Gastrocnemius medialis (tissue), 4 donors: ENCODE results near the gene PROS1.
"Not testable (repeated sequence)": the region's sequence is repeated elsewhere in the genome, so short reads cannot be mapped to it uniquely, and the experiment has no call there.

Source experiments
- POLR2A ChIP-seq, 2 donors: fragments of 450-650 bp; IDR thresholded peaks; one replicate each; pipeline ENCODE4 v1.6.1; 2017; ENCODE audit warnings: antibody characterized with exemption in 2 of 2, mild to moderate bottlenecking in 2 of 2, moderate library complexity in 2 of 2
- TF ChIP-seq, protein P1 (sequence below), 5 experiments: fragments of 450-650 bp in 3 of 5; fragments of 200-600 bp in 2 of 5; sonication (generic) in 2 of 5; IDR thresholded peaks in 4 of 5; conservative IDR thresholded peaks in 1 of 5; 1 replicate in 4 of 5; 2 replicates in 1 of 5; pipeline ENCODE4 v1.5.1; 2016 to 2019; ENCODE audit warnings: antibody characterized with exemption in 5 of 5, mild to moderate bottlenecking in 3 of 5, moderate library complexity in 3 of 5

DNA sequence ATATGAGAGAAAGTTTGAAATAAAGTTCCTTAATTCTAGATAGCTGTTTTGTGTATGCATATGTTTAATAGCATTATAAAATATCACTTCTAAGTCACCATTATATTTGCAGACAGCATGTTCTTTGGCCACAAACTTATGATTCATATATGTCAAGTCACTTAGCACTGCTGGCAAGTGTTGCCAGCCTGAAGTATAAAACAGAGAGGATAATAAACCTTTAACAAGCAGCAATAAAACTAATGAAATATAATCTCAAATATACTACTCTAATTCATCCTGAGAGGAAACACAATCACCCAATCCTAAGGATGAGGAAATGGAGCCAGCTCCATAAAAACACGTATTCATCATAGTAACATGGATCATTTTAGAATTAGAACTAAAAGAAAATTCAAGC lies 134.5 kb downstream of the PROS1 start:
- TF ChIP-seq POLR2A (IDR thresholded peaks at IDR 0.05) = not testable (repeated sequence)
- TF ChIP-seq, protein P1, sequence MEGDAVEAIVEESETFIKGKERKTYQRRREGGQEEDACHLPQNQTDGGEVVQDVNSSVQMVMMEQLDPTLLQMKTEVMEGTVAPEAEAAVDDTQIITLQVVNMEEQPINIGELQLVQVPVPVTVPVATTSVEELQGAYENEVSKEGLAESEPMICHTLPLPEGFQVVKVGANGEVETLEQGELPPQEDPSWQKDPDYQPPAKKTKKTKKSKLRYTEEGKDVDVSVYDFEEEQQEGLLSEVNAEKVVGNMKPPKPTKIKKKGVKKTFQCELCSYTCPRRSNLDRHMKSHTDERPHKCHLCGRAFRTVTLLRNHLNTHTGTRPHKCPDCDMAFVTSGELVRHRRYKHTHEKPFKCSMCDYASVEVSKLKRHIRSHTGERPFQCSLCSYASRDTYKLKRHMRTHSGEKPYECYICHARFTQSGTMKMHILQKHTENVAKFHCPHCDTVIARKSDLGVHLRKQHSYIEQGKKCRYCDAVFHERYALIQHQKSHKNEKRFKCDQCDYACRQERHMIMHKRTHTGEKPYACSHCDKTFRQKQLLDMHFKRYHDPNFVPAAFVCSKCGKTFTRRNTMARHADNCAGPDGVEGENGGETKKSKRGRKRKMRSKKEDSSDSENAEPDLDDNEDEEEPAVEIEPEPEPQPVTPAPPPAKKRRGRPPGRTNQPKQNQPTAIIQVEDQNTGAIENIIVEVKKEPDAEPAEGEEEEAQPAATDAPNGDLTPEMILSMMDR (IDR thresholded peaks at IDR 0.05 in 4 of 5, conservative IDR thresholded peaks at IDR 0.05 in 1 of 5) = not testable (repeated sequence)
